ENCODE results near the gene COL8A1.

The COL8A1 gene

DNA sequence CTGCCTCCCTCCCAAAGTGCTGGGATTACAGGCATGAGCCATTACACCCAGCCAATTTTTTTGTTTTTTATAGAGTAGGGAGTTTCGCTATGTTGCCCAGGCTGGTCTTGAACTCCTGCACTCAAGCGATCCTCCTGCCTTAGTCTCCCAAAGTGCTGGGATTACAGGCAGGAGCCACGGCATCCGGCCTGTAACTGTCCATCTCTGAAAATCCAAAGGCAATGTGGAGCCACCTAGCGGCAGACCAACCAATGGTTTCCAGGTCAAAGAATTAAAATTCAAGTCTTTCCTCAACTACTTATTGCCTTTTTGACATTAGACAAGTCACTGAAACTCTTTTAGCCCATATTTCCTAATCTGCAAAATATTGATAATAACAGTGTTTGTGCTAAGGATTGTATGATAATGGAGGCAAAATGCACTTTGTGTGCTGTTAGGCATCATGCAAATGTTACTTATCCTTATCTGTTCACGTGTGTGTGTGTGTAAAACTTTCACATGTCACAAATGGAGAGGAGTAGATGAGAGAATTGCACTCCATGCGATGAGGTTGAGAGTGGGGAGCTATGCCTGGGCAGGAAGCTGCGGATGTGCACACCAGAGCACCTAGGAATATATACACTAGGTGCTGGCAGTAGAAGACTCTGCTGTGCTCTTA lies 48.7 kb downstream of the COL8A1 start:
- Histone ChIP-seq H2AFZ (ENCODE audit: insufficient read depth, low read length, poor library complexity) (no peak overlapping the region), H3K79me1 (ENCODE audit: low read length) (no peaks in the 10 kb centered on the region), H3K4me3 (ENCODE audit: low read depth, low read length) (no peak overlapping the region), H3K9ac (ENCODE audit: low read length) (no peak overlapping the region), H2AK5ac (ENCODE audit: low read length) (no peak overlapping the region), H4K8ac (ENCODE audit: low read depth, low read length) (no peak overlapping the region), H3K27ac (ENCODE audit: low read depth, low read length) (no peak overlapping the region), H4K91ac (ENCODE audit: low read depth, low read length) (no peak overlapping the region), H3K23ac (ENCODE audit: low read length) (no peak overlapping the region), H3K18ac (ENCODE audit: low read length) (no peak overlapping the region), H2BK12ac (ENCODE audit: low read length) (no peak overlapping the region), H3K9me3 (ENCODE audit: insufficient read depth, low read depth, low read length) (no peaks in the 10 kb centered on the region), H4K12ac (ENCODE audit: low read depth, low read length) (no peak overlapping the region), H3K14ac (ENCODE audit: low read length) (no peak overlapping the region), H3K27me3 (ENCODE audit: insufficient read depth, low read length) (no peaks in the 10 kb centered on the region), H3K36me3 (ENCODE audit: control insufficient read depth in 1 of 2, insufficient read depth in 2 of 2, low read length in 2 of 2) (no peaks in the 10 kb centered on the region), H3K4ac (ENCODE audit: low read depth, low read length) (no peak overlapping the region), H3K4me2 (ENCODE audit: low read length) (no peak overlapping the region), H3K4me1 (ENCODE audit: control insufficient read depth in 1 of 2, insufficient read depth in 2 of 2, low read length in 2 of 2) (no peaks in the 10 kb centered on the region), H2BK5ac (ENCODE audit: low read depth, low read length, poor library complexity) (no peak overlapping the region), H2BK120ac (ENCODE audit: insufficient read depth, low read length, poor library complexity) (no peak overlapping the region), H3K79me2 (ENCODE audit: control insufficient read depth, insufficient read depth, low read length, poor library complexity) (no peaks in the 10 kb centered on the region)
- WGBS (ENCODE audit: extremely low coverage, insufficient coverage, insufficient read length) = no CpG with 5 or more reads among the region's 8 CpGs
- peak; percentile 58 to 81 for DNase-seq

DNA sequence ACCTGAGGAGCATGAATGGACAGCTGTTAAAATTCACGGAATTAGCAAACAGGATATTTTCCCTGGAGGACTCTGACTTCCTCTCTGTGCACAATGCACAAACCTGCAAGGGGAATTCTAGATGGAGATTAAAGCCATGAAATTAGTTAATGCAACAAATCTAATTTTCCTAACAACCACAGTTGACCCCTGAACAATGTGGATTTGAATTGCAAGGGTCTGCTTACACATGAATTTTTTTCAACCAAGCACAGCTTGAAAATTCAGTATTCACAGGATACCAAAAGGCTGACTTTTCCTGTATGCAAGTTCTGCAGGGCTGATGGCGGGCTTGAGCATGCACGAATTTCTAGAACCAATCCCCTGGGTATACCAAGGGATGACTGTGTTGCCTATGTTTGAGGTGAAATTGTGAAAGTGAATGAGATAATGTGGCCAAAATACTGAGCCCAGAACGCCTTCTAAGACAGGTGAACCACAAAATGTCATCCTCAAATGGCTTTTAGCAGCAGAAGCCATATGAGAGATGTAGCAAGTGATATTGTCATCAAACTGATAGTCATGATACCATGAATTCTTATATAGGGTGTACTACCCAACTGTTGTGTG lies 52.5 kb downstream of the COL8A1 start:
- H3K4me2 ChIP-seq (ENCODE audit: low read length) = no peak overlapping the region

DNA sequence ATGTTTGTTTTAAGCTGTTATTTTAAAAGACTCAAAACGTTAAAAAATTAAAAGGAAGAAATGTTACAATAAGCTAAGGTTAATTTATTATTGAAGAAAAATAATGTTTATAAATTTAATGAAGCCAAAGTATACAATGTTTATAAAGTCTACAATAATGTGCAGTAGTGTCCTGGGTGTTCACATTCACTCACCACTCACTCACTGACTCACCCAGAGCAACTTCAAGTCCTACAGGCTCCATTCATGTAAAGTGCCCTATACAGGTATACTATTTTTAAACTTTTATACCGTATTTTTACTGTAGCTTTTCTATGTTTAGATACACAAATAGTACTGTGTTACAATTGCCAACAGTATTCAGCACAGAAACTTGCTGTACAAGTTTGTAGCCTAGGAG lies 55.2 kb downstream of the COL8A1 start:
- Histone ChIP-seq H4K91ac (ENCODE audit: low read depth, low read length) (no peak overlapping the region), H3K79me1 (ENCODE audit: low read length) (no peaks in the 10 kb centered on the region), H3K9me3 (ENCODE audit: insufficient read depth, low read depth, low read length) (no peaks in the 10 kb centered on the region), H4K8ac (ENCODE audit: low read depth, low read length) (no peak overlapping the region), H2AK5ac (ENCODE audit: low read length) (no peak overlapping the region), H4K12ac (ENCODE audit: low read depth, low read length) (no peak overlapping the region), H3K36me3 (ENCODE audit: control insufficient read depth in 1 of 2, insufficient read depth in 2 of 2, low read length in 2 of 2) (no peaks in the 10 kb centered on the region), H3K4ac (ENCODE audit: low read depth, low read length) (no peak overlapping the region), H3K4me1 (ENCODE audit: control insufficient read depth in 1 of 2, insufficient read depth in 2 of 2, low read length in 2 of 2) (no peaks in the 10 kb centered on the region), H2AFZ (ENCODE audit: insufficient read depth, low read length, poor library complexity) (no peak overlapping the region), H2BK12ac (ENCODE audit: low read length) (no peak overlapping the region), H3K79me2 (ENCODE audit: control insufficient read depth, insufficient read depth, low read length, poor library complexity) (no peaks in the 10 kb centered on the region), H3K14ac (ENCODE audit: low read length) (no peak overlapping the region), H2BK5ac (ENCODE audit: low read depth, low read length, poor library complexity) (no peak overlapping the region), H2BK120ac (ENCODE audit: insufficient read depth, low read length, poor library complexity) (no peak overlapping the region), H3K9ac (ENCODE audit: low read length) (no peak overlapping the region), H3K23ac (ENCODE audit: low read length) (no peak overlapping the region), H3K4me3 (ENCODE audit: low read depth, low read length) (no peak overlapping the region), H3K27ac (ENCODE audit: low read depth, low read length) (no peak overlapping the region), H3K18ac (ENCODE audit: low read length) (no peak overlapping the region), H3K27me3 (ENCODE audit: insufficient read depth, low read length) (no peaks in the 10 kb centered on the region), H3K4me2 (ENCODE audit: low read length) (no peak overlapping the region)
- no CpG with 5 or more reads among the region's 2 CpGs for WGBS (ENCODE audit: extremely low coverage, insufficient coverage, insufficient read length)
- DNase-seq = no peak

More for the DNA sequence above, 52.5 kb downstream of the COL8A1 start:
- Histone ChIP-seq H2AFZ (ENCODE audit: insufficient read depth, low read length, poor library complexity) (no peak overlapping the region), H2AK5ac (ENCODE audit: low read length) (no peak overlapping the region), H2BK12ac (ENCODE audit: low read length) (no peak overlapping the region), H3K79me2 (ENCODE audit: control insufficient read depth, insufficient read depth, low read length, poor library complexity) (no peaks in the 10 kb centered on the region), H2BK120ac (ENCODE audit: insufficient read depth, low read length, poor library complexity) (no peak overlapping the region), H3K23ac (ENCODE audit: low read length) (no peak overlapping the region), H4K8ac (ENCODE audit: low read depth, low read length) (no peak overlapping the region), H2BK5ac (ENCODE audit: low read depth, low read length, poor library complexity) (no peak overlapping the region), H3K4me1 (ENCODE audit: control insufficient read depth in 1 of 2, insufficient read depth in 2 of 2, low read length in 2 of 2) (no peaks in the 10 kb centered on the region), H4K91ac (ENCODE audit: low read depth, low read length) (no peak overlapping the region), H4K12ac (ENCODE audit: low read depth, low read length) (no peak overlapping the region), H3K14ac (ENCODE audit: low read length) (no peak overlapping the region), H3K4me3 (ENCODE audit: low read depth, low read length) (no peak overlapping the region), H3K9ac (ENCODE audit: low read length) (no peak overlapping the region), H3K27me3 (ENCODE audit: insufficient read depth, low read length) (no peaks in the 10 kb centered on the region), H3K36me3 (ENCODE audit: control insufficient read depth in 1 of 2, insufficient read depth in 2 of 2, low read length in 2 of 2) (no peaks in the 10 kb centered on the region), H3K79me1 (ENCODE audit: low read length) (no peaks in the 10 kb centered on the region), H3K27ac (ENCODE audit: low read depth, low read length) (no peak overlapping the region), H3K18ac (ENCODE audit: low read length) (no peak overlapping the region), H3K9me3 (ENCODE audit: insufficient read depth, low read depth, low read length) (no peaks in the 10 kb centered on the region), H3K4ac (ENCODE audit: low read depth, low read length) (no peak overlapping the region)
- peak in 1 of 2 donors; percentile 40 for DNase-seq
- WGBS (ENCODE audit: extremely low coverage, insufficient coverage, insufficient read length) = no CpG with 5 or more reads among the region's 4 CpGs

- no CpG with 5 or more reads among the region's 5 CpGs for WGBS (ENCODE audit: extremely low coverage, insufficient coverage, insufficient read length)
- Histone ChIP-seq H2AK5ac (ENCODE audit: low read length) (no peak overlapping the region), H3K9ac (ENCODE audit: low read length) (no peak overlapping the region)
Observed at GRCh38 chr3:99696497-99696896, 58.1 kb downstream of the COL8A1 start.

More at GRCh38 chr3:99696497-99696896, 58.1 kb downstream of the COL8A1 start:
- H3K27ac ChIP-seq (ENCODE audit: low read depth, low read length) = no peak overlapping the region
- no peak overlapping the region for H4K91ac ChIP-seq (ENCODE audit: low read depth, low read length)
- H3K4me1 ChIP-seq (ENCODE audit: control insufficient read depth in 1 of 2, insufficient read depth in 2 of 2, low read length in 2 of 2) = peaks cover 6% of the 10 kb centered on the region in 2 experiments
- no peak overlapping the region for H3K18ac ChIP-seq (ENCODE audit: low read length)
- no peaks in the 10 kb centered on the region for H3K36me3 ChIP-seq (ENCODE audit: control insufficient read depth in 1 of 2, insufficient read depth in 2 of 2, low read length in 2 of 2)
- no peak overlapping the region for H4K12ac ChIP-seq (ENCODE audit: low read depth, low read length)
- no peaks in the 10 kb centered on the region for H3K9me3 ChIP-seq (ENCODE audit: insufficient read depth, low read depth, low read length)
- H2AFZ ChIP-seq (ENCODE audit: insufficient read depth, low read length, poor library complexity) = no peak overlapping the region
- H4K8ac ChIP-seq (ENCODE audit: low read depth, low read length) = no peak overlapping the region
- H2BK5ac ChIP-seq (ENCODE audit: low read depth, low read length, poor library complexity) = no peak overlapping the region
- no peak for DNase-seq
- no peak overlapping the region for H3K23ac ChIP-seq (ENCODE audit: low read length)
- no peak overlapping the region for H3K4ac ChIP-seq (ENCODE audit: low read depth, low read length)
- H3K4me3 ChIP-seq (ENCODE audit: low read depth, low read length) = no peak overlapping the region
- H2BK120ac ChIP-seq (ENCODE audit: insufficient read depth, low read length, poor library complexity) = no peak overlapping the region
- no peak overlapping the region for H2BK12ac ChIP-seq (ENCODE audit: low read length)
- peaks cover 2% of the 10 kb centered on the region for H3K79me1 ChIP-seq (ENCODE audit: low read length)
- H3K14ac ChIP-seq (ENCODE audit: low read length) = no peak overlapping the region
- H3K4me2 ChIP-seq (ENCODE audit: low read length) = no peak overlapping the region
- no peaks in the 10 kb centered on the region for H3K27me3 ChIP-seq (ENCODE audit: insufficient read depth, low read length)
- no peaks in the 10 kb centered on the region for H3K79me2 ChIP-seq (ENCODE audit: control insufficient read depth, insufficient read depth, low read length, poor library complexity)
